Stimulated activated CD8-positive, alpha-beta memory T cell treated with anti-CD3 and anti-CD28 coated beads, Interleukin-4, amount 100 ng/mL, for 48 hours (primary cell): ENCODE data around the gene TMEM161B.
A peak's percentile ranks its signal among the peaks of the same experiment; 100 is the strongest.
"Not testable (repeated sequence)": the region's sequence is repeated elsewhere in the genome, so short reads cannot be mapped to it uniquely, and the experiment has no call there.

ENCODE experiments used
- DNase-seq: peaks from one replicate; pipeline ENCODE4 v3.0.0-alpha.2; 2020

TMEM161B gene

DNA sequence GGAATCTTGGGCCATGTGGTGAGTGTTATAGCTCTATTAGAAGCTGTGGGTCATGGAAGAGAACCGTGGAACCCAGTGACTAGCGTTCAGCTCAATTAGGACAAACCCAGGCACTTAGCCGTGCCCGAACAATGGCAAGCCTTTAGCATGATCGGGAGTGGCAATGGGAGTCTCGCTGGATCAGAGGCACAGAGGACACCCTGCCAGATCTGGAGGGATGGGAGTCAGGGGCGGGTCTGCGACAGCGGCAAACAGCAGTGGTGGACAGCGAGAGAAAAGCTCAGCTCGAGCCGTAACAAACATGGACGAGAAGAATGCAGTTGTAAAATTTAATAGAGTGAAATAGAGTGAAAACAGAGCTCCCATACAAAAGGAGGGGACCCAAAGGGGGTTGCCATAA lies 91.2 kb downstream of the TMEM161B start:
- DNase-seq = not testable (repeated sequence)

DNA sequence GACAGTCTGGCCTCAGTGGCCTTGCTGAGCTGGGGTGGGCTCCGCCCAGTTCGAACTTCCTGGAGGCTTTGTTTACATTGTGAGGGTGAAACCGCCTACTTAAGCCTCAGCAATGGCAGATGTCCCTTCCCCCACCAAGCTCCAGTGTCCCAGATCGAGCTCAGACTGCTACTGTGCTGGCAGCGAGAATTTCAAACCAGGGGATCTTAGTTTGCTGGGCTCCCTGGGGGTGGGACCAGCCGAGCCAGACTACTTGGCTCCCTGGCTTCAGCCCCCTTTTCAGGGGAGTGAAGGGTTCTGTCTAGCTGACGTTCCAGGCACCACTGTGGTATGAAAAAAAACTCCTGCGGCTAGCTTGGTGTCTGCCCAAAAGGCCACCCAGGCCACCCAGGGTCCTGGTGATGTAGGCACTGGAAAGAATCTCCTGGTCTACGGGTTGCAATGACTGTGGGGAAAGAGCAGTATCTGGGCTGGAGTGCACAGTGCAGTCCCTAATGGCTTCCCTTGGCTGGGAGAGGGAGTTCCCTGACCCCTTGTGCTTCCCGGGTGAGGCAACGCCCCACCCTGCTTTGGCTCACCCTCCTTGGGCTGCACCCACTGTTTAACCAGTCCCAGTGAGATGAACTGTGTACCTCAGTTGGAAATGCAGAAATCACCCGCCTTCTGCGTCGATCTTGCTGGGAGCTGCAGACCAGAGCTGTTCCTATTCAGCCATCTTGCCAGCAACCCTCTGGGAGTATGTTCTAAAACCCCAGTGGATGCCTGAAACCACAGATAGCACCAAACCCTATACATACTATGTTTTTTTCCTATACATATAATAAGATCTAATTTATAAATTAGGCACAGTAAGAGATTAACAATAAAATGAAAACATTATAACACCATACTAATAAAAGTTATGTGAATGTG lies 95.5 kb downstream of the TMEM161B start:
- no peak for DNase-seq

DNA sequence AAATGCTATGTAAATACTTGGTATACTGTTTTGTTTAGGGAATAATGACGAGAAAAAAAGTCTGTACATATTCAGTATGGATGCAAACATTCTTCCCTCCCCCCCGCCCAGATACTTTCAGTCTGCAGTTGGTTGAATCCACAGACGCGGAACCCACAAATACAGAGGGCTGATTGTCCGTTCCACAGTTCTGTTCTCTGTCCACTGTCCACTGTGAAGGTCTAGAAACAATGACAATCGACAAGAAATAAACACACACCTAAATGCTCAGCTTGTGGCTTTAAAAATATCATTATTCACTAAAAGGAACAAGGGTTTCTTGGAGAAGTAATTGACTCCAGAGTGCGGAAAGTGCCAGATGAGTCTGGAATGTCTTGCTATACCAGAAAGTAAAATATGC lies 109.1 kb downstream of the TMEM161B start:
- no peak for DNase-seq

DNA sequence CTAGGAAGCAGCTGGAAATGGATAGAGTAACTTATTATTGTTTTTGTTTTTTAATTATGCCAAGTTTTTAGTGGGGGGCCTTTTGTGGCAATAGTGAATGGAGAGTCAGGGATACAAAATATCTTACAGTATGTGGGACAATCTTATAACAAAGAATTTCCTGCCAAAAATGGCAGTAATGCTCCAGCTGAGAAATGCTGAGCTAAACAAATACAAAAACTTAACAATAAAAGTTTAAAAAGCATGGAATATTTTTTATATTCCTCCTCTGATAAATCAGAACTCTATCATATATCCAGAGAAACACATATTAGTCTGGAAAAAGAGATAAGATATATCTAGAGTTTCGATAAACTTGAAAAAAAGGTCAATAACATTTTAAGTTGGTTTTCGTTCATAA lies 110.6 kb downstream of the TMEM161B start:
- DNase-seq = no peak

DNA sequence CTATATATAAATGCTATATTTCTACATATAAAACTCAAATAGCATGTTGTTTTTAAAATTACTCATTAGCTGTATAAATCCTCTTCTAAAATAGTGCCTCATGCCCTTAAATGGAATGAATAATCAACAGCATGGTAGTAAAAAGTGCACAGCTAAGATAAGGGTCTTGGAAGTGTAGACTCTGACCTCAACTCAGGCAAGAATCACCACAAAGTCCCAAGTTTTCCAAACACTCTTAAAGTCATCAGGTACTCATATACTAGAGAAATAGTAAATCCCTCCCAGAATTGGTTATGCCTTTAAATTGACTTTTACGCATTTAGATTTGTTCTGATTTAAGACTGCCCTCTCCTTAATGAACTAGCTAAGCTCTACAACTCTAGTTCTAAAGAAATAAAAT lies 113.8 kb downstream of the TMEM161B start:
- DNase-seq = no peak

DNA sequence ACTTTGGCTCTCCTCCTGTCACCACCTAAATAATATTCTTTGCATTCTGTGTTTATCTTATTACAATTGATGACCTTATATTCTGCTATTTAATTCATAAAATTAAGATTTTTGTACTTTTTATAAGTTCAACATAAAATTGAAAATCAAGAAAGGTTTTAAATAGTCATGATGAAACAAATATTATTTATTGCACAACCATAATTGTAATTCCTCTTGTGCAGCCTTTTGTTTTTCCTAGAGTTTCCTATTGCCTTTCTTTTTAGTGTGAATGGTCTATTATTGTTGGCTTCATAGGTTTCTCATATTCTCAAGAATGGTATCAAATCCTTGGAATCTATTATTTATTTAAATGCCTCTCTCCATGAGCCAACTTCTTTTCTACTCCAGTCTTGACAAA lies 117.9 kb downstream of the TMEM161B start:
- no peak for DNase-seq

DNA sequence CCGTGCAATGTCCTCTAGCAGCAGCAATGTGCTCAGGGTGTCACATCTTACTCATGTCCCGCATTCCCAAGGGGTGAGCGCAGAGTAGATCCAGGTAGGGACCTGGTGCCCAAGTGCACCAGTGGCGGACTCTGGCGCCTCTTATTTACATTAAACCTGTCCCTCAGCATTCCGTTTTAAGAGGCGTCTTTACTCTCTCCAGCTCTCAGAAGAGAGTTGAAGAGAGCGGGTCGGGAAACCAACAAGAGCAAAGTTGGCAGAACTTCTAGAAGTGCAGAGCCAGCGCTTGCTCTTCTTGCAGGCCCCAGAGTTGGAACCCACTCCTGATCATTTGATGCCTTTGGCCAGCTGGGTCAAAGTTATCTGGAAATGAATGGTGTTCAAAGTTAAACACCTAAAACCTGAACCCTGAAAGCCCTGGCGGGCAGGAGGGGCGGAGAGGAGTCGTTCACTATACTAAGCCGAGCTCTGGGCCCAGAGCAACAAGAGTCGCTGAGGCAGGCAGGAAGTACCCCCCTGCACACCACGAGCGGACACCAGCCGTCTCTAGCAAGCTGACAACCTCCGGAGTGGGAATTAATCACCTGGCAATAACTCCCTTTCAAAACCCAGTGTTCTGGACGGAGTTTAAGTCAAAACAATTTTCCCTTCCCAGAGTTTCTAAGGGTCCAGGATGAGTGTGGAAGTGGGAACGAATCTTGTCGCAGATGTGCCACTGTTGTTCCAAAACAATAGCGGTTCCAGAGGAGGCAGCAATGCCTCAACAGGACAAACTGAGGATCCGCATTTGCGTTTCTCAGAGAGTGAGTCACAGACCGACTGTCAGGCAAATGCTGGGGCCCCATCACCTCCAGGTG lies 122.8 kb downstream of the TMEM161B start:
- DNase-seq = peak; percentile 24

DNA sequence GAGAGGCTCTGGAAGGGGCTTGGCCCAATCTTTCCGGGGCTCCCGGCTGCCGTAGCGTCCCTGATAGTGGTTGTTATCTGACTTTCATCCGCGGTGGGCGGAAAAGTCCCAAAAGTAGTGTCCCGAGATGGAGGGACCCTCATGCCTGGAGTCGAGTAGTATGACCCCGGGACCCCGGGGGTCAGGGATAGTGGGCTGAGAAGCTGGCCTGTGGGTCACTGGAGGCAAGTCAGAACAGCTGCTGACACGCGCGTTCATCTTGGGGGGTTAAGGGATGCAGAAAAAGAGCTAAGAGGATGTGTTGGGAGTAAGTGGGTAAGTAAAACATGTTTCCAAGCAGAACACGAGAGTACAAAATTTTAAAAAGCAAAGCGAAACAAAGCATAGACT lies 123.4 kb downstream of the TMEM161B start:
- peak; percentile 24 for DNase-seq
